HG03103 (cell line): ENCODE data around the gene SH3PXD2B.

Experiments used
- ATAC-seq: cut with Tn5 transposase; IDR thresholded peaks from one replicate; pipeline ENCODE4 v1.9.1; 2021; ENCODE audit warnings: low read depth; ENCODE audit not compliant: unreplicated experiment

Gene SH3PXD2B

DNA sequence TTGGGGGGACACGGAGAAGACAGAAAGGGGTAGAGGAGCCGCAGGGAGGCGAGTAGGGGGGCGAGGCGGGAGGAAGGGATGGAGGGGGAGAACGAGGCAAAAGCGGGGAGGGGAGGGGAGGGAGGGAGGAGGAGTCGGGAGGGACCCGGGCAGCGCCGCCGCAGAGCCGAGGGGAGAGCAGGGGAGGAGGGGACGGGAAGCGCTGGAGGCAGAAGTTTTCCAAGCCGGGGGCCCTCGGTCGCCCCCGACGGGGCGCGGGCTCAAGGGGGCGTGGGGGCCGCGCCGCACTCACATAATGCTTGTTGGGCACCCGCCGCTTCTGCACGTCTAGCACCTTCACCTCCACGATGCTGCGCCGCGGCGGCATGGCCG is 353 bp downstream of the SH3PXD2B start:
- no peak for ATAC-seq

DNA sequence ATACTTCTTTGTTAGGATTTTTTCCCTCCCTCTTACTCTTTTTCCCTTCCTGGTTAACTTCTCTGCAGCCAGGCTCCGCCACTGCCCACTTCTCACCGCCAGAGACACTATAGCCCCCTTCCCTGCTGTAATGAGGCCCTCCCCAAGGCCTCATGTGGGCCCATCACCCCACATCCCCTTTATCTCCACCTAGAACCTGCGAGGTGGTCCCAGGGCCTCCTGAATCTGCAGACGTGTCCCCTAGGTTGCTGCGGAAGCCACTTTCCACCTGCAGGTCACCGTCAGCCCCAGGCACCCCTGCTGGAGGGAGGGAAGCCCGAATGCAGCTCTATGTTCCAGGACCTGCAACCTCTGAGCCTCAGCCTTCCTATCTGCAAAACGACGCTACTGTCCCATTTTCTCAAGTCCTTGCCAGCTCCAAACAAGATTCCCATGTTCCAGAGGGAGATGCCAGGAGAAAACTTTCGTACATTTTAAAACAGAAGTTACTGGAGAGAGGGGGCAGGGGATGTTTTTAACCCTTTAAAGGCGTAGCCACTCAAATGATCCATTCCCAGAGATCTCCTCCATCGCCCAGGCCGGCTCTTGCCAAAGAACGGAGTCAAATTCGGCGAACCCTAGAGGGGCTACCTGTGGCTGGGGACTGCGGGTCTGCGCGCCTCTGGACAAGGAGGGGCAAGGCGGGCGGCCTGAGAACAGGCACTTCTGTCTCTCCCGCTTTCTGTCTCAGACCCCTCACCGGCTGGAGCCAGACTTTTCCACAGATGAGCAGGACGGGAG is 929 bp downstream of the SH3PXD2B start:
- no peak for ATAC-seq

GRCh38 chr5:172452398-172453205 is 1.7 kb downstream of the SH3PXD2B start:
- ATAC-seq: no peak

DNA sequence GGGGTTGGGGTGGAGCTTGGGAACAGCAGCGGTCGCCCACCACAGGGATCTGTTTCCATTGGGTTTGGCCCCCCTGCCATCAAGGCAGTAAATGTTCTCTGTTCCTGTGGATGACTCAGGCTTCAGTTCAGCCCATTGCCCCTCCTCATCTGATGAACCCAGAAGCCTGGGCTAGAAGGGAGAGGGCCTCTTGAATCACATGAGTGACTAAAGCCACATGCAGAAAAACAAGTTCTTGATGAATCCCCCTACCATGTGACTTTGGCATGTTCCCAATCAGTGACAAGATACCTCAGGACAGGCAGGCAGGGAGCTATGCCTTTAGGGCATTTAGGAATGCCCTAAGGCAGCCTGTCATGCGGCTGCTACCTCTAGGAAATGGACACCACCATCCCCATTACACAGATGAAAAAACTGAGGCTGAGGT is 2.5 kb downstream of the SH3PXD2B start:
- ATAC-seq: no peak

GRCh38 chr5:172450861-172451695 is 3.2 kb downstream of the SH3PXD2B start:
- no peak for ATAC-seq

DNA sequence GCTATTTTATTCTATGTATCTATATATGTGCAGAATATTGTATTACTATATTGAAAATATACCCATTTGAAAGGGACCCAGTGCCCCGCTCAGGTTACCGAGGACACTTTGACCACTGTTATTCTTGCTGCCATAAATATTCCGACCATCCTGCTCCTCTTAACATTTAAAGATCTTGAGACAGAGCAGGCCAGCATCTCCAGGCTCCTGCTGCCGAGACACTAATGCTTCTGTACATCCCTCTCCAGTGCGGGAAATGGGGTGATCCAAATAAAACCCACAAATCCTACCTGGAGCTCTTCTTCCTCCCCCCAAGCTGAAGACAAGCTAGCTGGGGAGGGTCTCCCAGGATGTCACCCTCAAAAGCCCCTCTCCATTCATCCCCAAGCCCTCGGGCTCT is 3.9 kb downstream of the SH3PXD2B start:
- no peak for ATAC-seq

GRCh38 chr5:172448999-172449398 is 5.3 kb downstream of the SH3PXD2B start:
- ATAC-seq: no peak

DNA sequence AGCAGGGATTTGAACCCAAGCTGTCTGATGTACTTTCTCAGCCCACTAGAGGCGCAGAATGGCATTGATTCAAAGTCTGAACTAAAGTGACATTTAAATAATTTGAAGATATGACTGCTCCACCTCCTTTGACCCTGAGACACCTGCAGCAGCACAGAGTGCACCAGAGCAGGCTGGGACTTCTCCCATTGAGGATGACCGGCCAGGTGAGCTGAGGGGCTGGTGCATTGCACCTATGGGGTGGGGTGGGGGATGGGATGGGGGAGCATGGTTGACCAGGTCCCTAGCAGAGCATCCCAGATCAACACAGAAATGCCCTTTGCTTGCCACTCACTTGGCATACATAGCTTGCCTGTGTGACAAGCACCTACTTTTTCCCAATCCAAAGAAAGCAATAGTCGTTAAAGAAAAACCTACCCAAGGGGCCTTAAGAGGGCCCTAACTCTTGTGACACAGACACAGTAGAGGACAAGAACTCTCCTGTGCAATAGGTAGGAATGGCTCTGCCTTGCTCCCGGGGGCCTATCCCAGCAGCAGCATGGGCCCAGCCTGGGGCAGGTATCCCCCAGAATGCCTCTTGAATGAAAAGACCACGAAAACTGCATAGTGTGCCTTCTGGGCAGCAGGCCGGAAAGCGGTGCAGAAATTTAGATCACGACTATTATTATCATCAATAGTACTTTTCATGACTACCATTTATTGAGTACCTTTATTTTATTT is 6.5 kb downstream of the SH3PXD2B start:
- ATAC-seq: no peak

- no peak for ATAC-seq
Observed at GRCh38 chr5:172446336-172447051, 7.8 kb downstream of the SH3PXD2B start.

- ATAC-seq: no peak
Observed at GRCh38 chr5:172445866-172446265, 8.5 kb downstream of the SH3PXD2B start.

DNA sequence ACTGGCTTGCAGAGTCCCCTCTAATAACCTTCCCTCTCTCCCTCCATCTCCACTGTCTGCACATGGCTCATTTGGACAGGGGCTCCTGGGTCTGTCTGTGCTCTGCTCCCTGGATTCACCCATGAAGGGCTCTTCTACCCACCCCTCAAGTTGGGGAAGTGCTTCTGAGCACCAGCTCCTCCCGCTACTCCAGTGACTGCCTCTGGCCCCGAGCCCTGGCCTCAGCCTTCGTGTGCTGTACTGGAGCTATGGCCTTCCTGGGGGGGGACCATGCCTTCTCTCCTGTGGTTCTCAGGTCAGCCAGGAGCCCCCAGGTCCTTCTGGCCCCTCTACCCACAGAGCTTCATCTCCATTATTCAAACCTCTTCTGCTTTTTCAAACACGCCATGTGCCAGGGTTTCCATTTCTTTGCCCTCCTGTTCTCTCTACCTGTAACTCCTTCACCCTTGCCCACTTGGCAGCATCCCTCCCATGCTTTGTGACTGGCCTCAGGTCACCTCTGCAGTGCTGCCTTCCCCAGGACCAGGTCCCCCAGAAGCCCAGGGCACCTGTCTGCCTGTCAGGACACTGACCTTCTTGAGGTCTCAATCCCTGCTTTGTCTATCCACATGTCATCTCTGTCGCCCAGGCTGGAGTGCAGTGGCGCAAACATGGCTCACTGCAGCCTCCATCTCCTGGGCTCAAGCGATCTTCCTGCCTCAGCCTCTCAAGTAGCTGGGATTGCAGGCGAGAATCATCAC is 9.5 kb downstream of the SH3PXD2B start:
- ATAC-seq: no peak

- ATAC-seq: no peak
Observed at GRCh38 chr5:172444110-172444510, 10.2 kb downstream of the SH3PXD2B start.

- ATAC-seq: no peak
Observed at GRCh38 chr5:172443441-172444109, 10.8 kb downstream of the SH3PXD2B start.

DNA sequence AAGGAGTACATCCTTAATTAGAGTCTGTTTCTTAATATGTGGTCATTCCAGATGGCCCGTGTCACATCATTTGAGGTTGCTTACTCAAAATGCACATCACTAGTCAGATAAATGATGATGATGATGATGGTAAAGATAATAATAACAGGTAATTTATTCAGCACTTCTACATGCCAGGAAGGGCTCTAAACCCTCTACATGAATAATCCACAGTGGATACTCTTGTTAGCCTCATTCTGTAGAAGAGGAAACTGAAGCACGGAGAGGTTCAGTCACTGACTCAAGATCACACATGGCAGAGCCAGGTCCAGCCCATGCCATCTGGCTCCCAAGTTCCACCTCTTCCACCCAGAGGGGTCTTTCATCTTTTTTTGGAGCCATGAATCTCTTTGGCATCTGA is 11.7 kb downstream of the SH3PXD2B start:
- ATAC-seq: no peak

DNA sequence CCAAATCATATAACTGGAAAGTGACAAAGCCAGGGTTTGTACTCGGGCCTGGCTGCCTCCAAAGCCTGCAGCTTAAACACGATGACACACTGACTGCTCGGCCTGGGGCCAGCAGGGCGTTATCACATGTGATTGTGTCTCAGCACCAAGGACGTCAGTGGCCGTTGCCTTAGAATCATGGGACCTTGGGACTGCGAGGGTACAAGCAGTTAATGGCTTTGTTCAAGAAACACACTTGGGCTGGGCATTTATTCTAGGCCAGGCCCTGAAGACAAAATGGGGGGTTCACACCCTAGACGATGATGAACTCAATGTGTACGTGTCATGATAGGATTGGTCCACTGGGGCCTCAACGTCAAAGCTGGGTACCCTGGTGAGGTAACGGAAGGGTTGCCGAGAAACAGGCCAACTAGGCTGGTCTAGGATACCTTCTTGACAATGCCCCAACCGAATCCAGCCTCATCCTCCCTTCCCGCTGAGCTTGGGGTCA is 13.0 kb downstream of the SH3PXD2B start:
- ATAC-seq: no peak

GRCh38 chr5:172440486-172440885 is 13.8 kb downstream of the SH3PXD2B start:
- ATAC-seq: no peak

DNA sequence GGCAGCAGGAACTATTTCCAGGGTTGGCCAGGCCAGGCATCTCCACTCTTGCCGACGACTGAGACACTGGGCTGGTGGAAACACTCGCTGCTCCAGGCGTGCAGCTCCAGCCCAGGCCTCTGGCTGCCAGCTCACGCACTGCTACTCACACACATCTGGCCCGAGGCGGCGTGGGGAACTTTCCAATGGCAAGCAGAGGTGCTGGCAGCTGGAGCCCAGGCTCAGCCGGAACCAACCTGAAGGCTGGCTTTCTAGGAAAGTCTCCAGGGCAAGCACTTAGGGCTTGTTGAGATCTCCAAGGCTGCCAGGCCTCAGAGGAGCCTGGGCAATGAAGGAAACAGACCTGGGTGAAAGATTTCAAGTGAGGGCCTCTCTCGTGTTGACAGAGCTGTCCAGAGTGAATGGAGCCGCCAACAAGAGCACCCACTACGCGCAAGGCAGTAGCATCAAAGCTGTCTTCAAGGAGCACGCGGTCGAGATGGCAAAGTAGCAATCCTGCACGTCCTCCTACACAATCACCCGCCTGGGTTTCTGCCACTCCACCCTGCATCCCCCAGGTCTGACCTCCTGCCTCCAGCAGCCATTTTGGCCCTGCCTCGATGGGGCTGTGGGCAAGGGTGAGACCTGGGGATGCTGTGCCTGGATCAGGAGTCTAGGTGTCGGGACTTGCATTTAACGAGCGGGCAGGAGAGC is 14.4 kb downstream of the SH3PXD2B start:
- ATAC-seq: no peak

DNA sequence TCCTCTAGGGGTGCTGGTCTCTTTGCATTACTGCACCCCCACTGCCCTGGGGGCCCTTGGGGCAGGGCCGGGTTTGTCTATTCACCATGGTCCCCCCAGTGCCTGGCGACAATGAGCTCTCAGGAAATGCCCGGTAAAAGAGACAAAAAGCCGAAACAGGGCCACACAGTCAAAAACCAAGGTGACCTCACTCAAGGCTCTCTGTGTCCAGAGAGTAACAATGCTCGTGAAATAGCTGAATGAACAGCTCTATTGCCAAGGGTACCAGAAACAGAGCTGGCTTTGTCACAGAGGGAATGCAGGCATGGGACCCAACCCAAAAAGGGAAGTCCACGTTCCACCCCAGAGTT is 16.0 kb downstream of the SH3PXD2B start:
- ATAC-seq: no peak
